GM12874 (cell line): ENCODE measurements around the gene STK10.

Source experiments
- CTCF ChIP-seq: IDR thresholded peaks from 2 replicates; pipeline ENCODE4 v1.5.1; 2011; ENCODE audit warnings: low read depth, mild to moderate bottlenecking, control low read depth, low read length, moderate library complexity; ENCODE audit not compliant: insufficient read depth

The STK10 gene

GRCh38 chr5:172058088-172058487 is 129.9 kb downstream of the STK10 start:
- TF ChIP-seq CTCF = no peak

- TF ChIP-seq CTCF = no peak
Observed at GRCh38 chr5:172055996-172056395, 132.0 kb downstream of the STK10 start.

GRCh38 chr5:172055421-172055820 is 132.6 kb downstream of the STK10 start:
- no peak for TF ChIP-seq CTCF

- TF ChIP-seq CTCF = no peak
Observed at GRCh38 chr5:172054611-172055153, 133.3 kb downstream of the STK10 start.

- TF ChIP-seq CTCF = no peak
Observed at GRCh38 chr5:172052450-172053236, 135.4 kb downstream of the STK10 start.

- TF ChIP-seq CTCF = no peak
Observed at GRCh38 chr5:172051643-172052339, 136.2 kb downstream of the STK10 start.

GRCh38 chr5:172050080-172050479 is 137.9 kb downstream of the STK10 start:
- TF ChIP-seq CTCF = no peak
